GM18870 (cell line): ENCODE data around the gene MRPL19.

Source experiments
- ATAC-seq: cut with Tn5 transposase; IDR thresholded peaks from one replicate; pipeline ENCODE4 v1.9.1; 2021; ENCODE audit warnings: moderate library complexity; ENCODE audit not compliant: unreplicated experiment

MRPL19 gene

GRCh38 chr2:75728614-75729419 is 82.2 kb downstream of the MRPL19 start:
- ATAC-seq: no peak

- ATAC-seq: no peak
These were observed 83.3 kb downstream of the MRPL19 start for GRCh38 chr2:75729861-75730260.

GRCh38 chr2:75736276-75736675 is 89.7 kb downstream of the MRPL19 start:
- no peak for ATAC-seq

- no peak for ATAC-seq
These were observed 91.4 kb downstream of the MRPL19 start for GRCh38 chr2:75737961-75738360.
